ENCODE results near the gene MC1R.

DNA sequence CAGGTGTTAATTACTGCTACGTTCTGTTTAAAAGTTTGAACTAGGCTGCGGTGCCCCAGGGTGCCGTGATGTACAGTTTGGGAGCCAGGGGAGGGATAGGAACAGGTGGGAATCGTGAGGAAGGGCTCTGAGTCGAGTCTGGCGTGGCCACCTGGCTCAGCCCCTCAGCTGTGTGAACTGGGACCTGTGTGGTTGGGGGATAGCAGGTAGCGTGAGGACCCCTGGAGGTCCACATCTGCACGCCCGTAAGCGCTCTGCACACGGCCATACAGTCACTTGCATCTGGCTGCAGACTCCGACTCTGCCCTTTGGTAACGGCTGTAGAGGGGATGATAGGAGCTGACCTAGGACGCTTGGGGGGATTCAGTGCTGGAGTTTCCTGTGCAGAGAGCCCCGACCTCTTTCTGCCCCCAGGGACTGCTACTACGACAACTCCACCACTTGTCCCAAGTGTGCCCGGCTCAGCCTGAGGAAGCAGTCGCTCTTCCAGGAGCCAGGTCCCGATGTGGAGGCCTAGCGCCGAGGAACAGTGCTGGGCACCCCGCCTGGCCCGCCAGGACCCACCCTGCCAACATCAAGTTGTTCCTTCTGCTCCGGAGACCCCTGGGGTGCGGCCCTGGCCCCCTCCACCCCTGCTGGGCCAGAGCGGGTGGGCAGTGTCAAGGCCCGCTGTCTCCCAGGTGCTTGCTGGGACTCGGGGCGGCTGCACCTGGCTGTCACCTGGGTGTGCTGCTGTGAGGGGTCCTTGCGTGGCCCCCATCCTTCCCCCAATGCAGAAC lies 47.0 kb downstream of the MC1R start:
- TF ChIP-seq POLR2A (IDR thresholded peaks at IDR 0.05; ENCODE audit: low read depth, low read length), result no peak
- TF ChIP-seq TAF1 (IDR thresholded peaks at IDR 0.05; ENCODE audit: borderline replicate concordance, low read depth, low read length), result no peak
- no peak for TF ChIP-seq POLR2AphosphoS5 (IDR thresholded peaks at IDR 0.05; ENCODE audit: low read depth, low read length)

Measured in GM12892 (cell line).